Progenitor cell of endocrine pancreas (in vitro differentiated cells): ENCODE data around the gene DTHD1. TPM values are rescaled to one million over a fixed set of nuclear protein-coding genes. Genes with fewer than 3 reads are reported as not detected.

Experiments
- DNase-seq: peaks from one replicate; pipeline ENCODE4 v3.0.0; 2021; ENCODE audit warnings: low spot score; ENCODE audit not compliant: unreplicated experiment
- H3K27ac Mint-ChIP-seq: 2 replicates; pipeline ENCODE4 v1.8.0; 2021; ENCODE audit warnings: mild to moderate bottlenecking, moderate library complexity, mixed read lengths
- H3K27me3 Mint-ChIP-seq: 2 replicates; pipeline ENCODE4 v1.8.0; 2021; ENCODE audit warnings: mixed read lengths
- H3K36me3 Mint-ChIP-seq: 2 replicates; pipeline ENCODE4 v1.8.0; 2022; ENCODE audit warnings: mixed read lengths; ENCODE audit not compliant: insufficient read depth
- H3K4me1 Mint-ChIP-seq: 2 replicates; pipeline ENCODE4 v1.8.0; 2021; ENCODE audit warnings: low read depth, mixed read lengths
- H3K4me3 Mint-ChIP-seq: 2 replicates; pipeline ENCODE4 v1.8.0; 2021; ENCODE audit warnings: low read depth, mild to moderate bottlenecking, moderate library complexity, mixed read lengths
- H3K9me3 Mint-ChIP-seq: 2 replicates; pipeline ENCODE4 v1.8.0; 2021; ENCODE audit warnings: low read depth, mixed read lengths
- total RNA-seq: library from RNA; stranded (reverse); gene quantifications from 2 replicates; pipeline ENCODE4 v1.2.1, GENCODE V29; 2021
- TF ChIP-seq, protein P1 (sequence below): fragments of 200-600 bp; sonication (generic); IDR thresholded peaks from one replicate; pipeline ENCODE4 v1.5.0; 2021; ENCODE audit warnings: antibody characterized with exemption, mild to moderate bottlenecking; ENCODE audit not compliant: unreplicated experiment

The DTHD1 gene
- total RNA-seq, 1 donor from 2014 or later = 0.12 TPM

DNA sequence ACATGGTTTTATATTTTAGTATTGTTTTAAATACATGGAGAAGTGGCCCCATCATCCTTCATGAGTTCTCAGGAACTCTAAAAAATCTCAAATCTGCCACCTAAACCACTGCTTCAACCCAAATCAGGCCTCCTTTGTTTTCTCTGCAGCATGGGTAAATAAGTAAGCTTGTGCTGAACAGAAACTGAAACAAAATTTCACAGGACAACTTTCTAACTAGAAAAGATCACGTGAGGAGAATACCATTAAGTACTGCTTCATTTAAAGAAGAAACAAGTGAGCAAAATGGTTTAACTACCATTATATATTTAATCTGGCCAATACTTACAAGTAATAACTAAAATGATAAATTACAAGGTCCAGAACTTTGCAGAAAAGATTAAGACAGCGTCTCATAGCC, 39.6 kb upstream of the DTHD1 start:
- Mint-ChIP-seq H3K36me3 (no peaks in the 10 kb centered on the region), H3K27ac (no peak overlapping the region), H3K9me3 (peaks cover 8% of the 10 kb centered on the region), H3K27me3 (peaks cover 7% of the 10 kb centered on the region), H3K4me3 (no peak overlapping the region), H3K4me1 (peaks cover 24% of the 10 kb centered on the region)
- DNase-seq = no peak
- TF ChIP-seq, protein P1, sequence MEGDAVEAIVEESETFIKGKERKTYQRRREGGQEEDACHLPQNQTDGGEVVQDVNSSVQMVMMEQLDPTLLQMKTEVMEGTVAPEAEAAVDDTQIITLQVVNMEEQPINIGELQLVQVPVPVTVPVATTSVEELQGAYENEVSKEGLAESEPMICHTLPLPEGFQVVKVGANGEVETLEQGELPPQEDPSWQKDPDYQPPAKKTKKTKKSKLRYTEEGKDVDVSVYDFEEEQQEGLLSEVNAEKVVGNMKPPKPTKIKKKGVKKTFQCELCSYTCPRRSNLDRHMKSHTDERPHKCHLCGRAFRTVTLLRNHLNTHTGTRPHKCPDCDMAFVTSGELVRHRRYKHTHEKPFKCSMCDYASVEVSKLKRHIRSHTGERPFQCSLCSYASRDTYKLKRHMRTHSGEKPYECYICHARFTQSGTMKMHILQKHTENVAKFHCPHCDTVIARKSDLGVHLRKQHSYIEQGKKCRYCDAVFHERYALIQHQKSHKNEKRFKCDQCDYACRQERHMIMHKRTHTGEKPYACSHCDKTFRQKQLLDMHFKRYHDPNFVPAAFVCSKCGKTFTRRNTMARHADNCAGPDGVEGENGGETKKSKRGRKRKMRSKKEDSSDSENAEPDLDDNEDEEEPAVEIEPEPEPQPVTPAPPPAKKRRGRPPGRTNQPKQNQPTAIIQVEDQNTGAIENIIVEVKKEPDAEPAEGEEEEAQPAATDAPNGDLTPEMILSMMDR = no peak

DNA sequence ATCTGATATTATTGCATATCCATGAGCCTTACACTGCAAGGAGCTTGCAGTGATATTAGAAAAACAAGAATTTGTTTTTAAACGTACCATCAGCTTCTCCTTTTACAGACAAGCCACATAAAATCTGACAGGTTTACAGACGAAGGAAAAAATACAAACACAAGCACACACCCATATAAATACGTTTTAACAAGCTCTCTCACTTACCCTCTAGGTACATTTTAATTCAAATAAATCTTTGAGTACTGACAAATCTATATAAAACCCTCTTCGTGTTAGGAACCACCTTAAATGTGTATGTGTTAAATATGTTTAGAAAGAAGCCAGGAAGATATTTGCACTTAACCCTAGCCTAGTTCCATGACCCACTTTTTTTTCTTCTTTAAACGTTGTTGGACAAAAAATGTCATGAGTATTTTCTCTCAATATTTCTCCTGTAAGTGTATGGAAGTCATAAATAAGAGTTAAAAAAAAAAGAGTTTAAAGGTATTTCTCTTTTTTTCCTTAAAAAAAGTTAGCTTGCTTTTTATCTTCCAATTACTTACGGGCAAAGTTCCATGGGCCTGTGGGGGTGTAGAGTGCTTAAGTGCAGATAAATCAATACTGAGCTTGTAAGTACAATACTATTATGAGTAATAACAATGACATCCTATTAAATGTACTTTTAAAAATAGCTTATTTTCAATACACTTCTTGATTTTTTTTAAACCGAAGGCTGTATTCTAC, 38.6 kb upstream of the DTHD1 start:
- peaks cover 24% of the 10 kb centered on the region for H3K4me1 Mint-ChIP-seq
- no peaks in the 10 kb centered on the region for H3K36me3 Mint-ChIP-seq
- peak overlapping the region; percentile 83 for H3K4me3 Mint-ChIP-seq
- H3K9me3 Mint-ChIP-seq = peaks cover 8% of the 10 kb centered on the region
- DNase-seq = no peak
- no peak overlapping the region for H3K27ac Mint-ChIP-seq
- peaks cover 11% of the 10 kb centered on the region for H3K27me3 Mint-ChIP-seq
- TF ChIP-seq, protein P1 = no peak

DNA sequence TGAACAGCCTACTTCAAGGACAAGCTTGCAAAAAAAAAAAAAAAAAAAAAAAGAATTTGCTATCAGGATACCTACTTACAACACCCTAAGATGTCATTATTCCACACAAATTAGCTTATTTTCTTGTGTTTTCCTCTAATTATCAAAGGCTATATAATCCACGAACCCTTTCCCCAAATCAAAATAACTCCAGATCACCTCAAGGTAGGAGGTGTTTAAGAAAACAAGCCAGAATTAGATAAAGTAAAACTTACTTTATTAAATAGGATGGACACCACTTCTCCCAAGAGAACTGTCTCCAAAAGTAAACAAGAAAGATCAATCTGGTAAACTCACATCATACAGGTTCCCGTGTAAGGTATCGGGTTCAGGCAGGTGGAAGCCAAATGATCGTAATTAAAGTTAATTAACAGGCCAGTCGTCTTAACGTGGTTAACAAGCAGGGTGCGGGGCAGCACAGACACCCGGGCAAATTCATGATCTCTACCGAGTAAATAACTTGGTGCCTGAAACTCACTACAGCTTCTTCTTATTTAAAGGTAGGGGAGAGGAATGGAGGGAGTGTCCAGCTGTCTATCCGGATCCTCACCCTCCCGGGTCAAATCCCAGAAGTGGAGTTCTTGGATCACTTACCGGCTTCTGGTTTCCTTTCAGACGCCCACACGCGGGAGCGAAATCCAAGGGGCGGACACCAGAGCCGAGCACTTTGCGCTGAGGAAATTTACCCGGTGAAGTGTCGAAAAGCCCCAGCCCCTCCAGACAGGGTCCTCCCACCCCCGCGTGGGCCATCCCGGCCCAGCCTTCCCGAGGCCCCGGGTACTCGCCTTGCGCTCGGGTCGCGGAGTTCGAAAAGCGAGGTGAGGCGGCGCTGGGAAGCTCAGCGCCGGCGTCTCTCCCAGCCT, 37.8 kb upstream of the DTHD1 start:
- Mint-ChIP-seq H3K27ac (peak overlapping the region; percentile 92), H3K4me3 (peak overlapping the region; percentile 83), H3K36me3 (no peaks in the 10 kb centered on the region), H3K4me1 (peaks cover 24% of the 10 kb centered on the region), H3K27me3 (peaks cover 11% of the 10 kb centered on the region), H3K9me3 (peaks cover 4% of the 10 kb centered on the region)
- DNase-seq = no peak
- TF ChIP-seq, protein P1 = no peak

DNA sequence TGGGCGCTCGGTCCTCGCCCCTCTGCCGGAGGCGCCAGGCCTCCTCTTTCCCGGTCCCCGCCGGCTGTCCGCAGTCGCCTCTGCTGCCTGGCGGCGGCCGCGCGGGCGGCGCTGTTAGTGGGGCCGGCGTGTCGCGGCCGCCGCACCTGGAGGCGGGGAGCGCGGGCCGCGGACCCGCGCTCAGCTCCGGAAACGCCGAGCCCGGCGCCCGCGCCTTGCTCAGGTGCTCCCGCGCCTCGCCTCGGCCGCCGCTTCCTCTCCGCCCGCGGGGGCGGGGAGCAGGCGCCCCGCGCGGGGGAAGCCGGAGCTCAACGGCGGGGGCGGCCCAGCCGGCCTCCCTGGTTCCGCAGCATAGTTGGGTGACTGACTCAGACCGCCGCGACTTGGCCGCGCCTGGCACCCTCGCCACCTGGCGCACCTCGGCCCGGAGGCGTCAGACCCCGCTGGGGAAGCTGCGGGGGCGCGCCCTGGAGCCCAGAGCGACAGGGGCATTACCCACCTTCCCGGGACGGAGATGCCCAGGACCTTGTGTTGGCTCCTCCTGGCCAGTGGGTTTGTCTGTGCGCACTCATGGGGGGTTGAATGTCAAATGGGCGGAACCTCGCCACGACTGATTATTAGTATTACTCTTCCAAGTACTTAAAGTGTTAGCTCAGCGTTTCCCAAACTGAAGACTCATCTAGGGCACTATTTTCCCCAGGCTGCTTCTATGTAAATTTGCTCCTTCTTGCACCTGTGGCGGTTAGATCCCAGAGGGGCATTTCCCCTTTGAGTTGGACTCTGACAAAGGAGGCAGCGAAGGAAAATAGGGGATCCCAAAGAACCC, 36.9 kb upstream of the DTHD1 start, which contains the start of gene ARAP2:
TSS of gene ARAP2 (minus strand) at position 258 of the 826 bp plus-strand sequence. CDS start 15,028 bp downstream, outside the sequence.
- Mint-ChIP-seq H3K27me3 (peaks cover 11% of the 10 kb centered on the region), H3K36me3 (no peaks in the 10 kb centered on the region), H3K4me3 (peak within 1 kb of the TSS; percentile 85), H3K4me1 (peaks cover 24% of the 10 kb centered on the region), H3K27ac (peak within 1 kb of the TSS; percentile 92), H3K9me3 (peaks cover 1% of the 10 kb centered on the region)
- TF ChIP-seq, protein P1 = peak; percentile 46
- DNase-seq = peak; percentile 48
